ENCODE measurements around the gene XKR7.

GRCh38 chr20:32013326-32013725, 45.4 kb downstream of the XKR7 start:
- TF ChIP-seq POLR2AphosphoS5 (IDR thresholded peaks at IDR 0.05; ENCODE audit: low read length) (no peak), EGR1 (IDR thresholded peaks at IDR 0.05; ENCODE audit: borderline replicate concordance in 1 of 2, low read depth in 2 of 2, low read length in 2 of 2) (no peak), SUZ12 (IDR thresholded peaks at IDR 0.05; ENCODE audit: unreplicated experiment) (no peak), MEF2B (IDR thresholded peaks at IDR 0.05; ENCODE audit: partially characterized antibody, poor library complexity, severe bottlenecking) (no peak), RAD21 (IDR thresholded peaks at IDR 0.05; ENCODE audit: insufficient read depth, low read depth, low read length) (no peak), JUNB (IDR thresholded peaks at IDR 0.05) (no peak), KLF5 (IDR thresholded peaks at IDR 0.05; ENCODE audit: partially characterized antibody) (no peak)
- TF ChIP-seq, protein P1, sequence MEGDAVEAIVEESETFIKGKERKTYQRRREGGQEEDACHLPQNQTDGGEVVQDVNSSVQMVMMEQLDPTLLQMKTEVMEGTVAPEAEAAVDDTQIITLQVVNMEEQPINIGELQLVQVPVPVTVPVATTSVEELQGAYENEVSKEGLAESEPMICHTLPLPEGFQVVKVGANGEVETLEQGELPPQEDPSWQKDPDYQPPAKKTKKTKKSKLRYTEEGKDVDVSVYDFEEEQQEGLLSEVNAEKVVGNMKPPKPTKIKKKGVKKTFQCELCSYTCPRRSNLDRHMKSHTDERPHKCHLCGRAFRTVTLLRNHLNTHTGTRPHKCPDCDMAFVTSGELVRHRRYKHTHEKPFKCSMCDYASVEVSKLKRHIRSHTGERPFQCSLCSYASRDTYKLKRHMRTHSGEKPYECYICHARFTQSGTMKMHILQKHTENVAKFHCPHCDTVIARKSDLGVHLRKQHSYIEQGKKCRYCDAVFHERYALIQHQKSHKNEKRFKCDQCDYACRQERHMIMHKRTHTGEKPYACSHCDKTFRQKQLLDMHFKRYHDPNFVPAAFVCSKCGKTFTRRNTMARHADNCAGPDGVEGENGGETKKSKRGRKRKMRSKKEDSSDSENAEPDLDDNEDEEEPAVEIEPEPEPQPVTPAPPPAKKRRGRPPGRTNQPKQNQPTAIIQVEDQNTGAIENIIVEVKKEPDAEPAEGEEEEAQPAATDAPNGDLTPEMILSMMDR (IDR thresholded peaks at IDR 0.05 in 2 of 3, conservative IDR thresholded peaks at IDR 0.05 in 1 of 3; ENCODE audit: control insufficient read depth in 2 of 3, extremely low read depth in 1 of 3, insufficient read depth in 1 of 3, low read depth in 3 of 3, low read length in 3 of 3), result no peak

Measured in GM12878 (cell line).